Upper lobe of left lung (tissue), 4 donors: ENCODE measurements around the gene SACM1L.

Source experiments
- CTCF ChIP-seq, 6 experiments: fragments of 450-650 bp in 4 of 6; fragments of 200-600 bp in 2 of 6; sonication (generic) in 2 of 6; IDR thresholded peaks; one replicate each; pipeline ENCODE4 v1.5.1; 2016 to 2019; ENCODE audit warnings: antibody characterized with exemption in 6 of 6
- POLR2A ChIP-seq, 4 donors: fragments of 450-650 bp; IDR thresholded peaks; one replicate each; pipeline ENCODE4 v1.5.1; 2016 to 2017; ENCODE audit warnings: antibody characterized with exemption in 4 of 4, mild to moderate bottlenecking in 2 of 4

DNA sequence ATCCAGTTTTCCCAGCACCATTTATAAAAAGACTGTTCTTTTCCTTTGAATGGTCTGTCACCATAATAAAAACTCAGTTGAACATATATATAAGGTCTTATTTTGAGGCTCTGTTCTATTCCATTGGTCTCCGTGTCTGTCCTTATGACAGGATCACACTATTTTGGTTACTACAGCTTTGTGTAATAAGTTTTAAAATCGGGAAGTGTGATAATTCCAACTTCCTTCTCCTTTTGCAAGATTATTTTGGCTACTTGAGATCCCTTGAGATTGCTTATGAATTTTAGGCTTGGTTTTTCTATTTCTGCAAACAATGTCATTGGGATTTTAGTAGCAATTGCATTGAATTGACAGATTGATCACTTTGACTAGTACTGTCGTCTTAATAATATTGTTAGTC, 35.7 kb downstream of the SACM1L start:
- TF ChIP-seq POLR2A (IDR thresholded peaks at IDR 0.05) (no peak), CTCF (IDR thresholded peaks at IDR 0.05) (no peak)
